Tibial artery (tissue), 4 donors: ENCODE data around the gene MRPL57.
A peak's percentile ranks its signal among the peaks of the same experiment; 100 is the strongest.

Source experiments
- DNase-seq, 2 donors: peaks; one replicate each; pipeline ENCODE4 v3.0.0-alpha.2; 2019
- H3K27ac ChIP-seq, 2 donors: fragments of 200-600 bp; sonication (generic) in 1 of 2; 1 replicate in 1 of 2; 2 replicates in 1 of 2; pipeline ENCODE4 v1.5.1; 2018 to 2019; ENCODE audit warnings: mild to moderate bottlenecking in 1 of 2
- H3K27me3 ChIP-seq, 2 donors: fragments of 200-600 bp; sonication (generic) in 1 of 2; one replicate each; pipeline versions ENCODE4 v1.5.1 to v1.6.0; 2016 to 2019
- H3K36me3 ChIP-seq, 3 donors: fragments of 200-600 bp; sonication (generic) in 2 of 3; one replicate each; pipeline ENCODE4 v1.5.1; 2016 to 2019; ENCODE audit warnings: mild to moderate bottlenecking in 2 of 3
- H3K4me1 ChIP-seq, 4 donors: fragments of 200-600 bp; sonication (generic) in 2 of 4; 1 replicate in 3 of 4; 2 replicates in 1 of 4; pipeline ENCODE4 v1.5.1; 2016 to 2019
- H3K4me3 ChIP-seq, 2 donors: fragments of 200-600 bp; sonication (generic) in 1 of 2; 1 replicate in 1 of 2; 2 replicates in 1 of 2; pipeline ENCODE4 v1.5.1; 2018 to 2019; ENCODE audit warnings: mild to moderate bottlenecking in 2 of 2
- H3K9me3 ChIP-seq, 3 donors: fragments of 200-600 bp; sonication (generic) in 1 of 3; one replicate each; pipeline ENCODE4 v1.5.1; 2016 to 2019
- intact Hi-C: fragments of 100-400 bp; cut with DNase I; formaldehyde crosslinking; loops from one replicate; pipeline ENCODE4 v1.15.0; 2023; ENCODE audit warnings: low total_unique reads
- TF ChIP-seq, protein P1 (sequence below), 2 experiments: fragments of 200-600 bp in 1 of 2; fragments of 450-650 bp in 1 of 2; IDR thresholded peaks; one replicate each; pipeline ENCODE4 v1.5.1; 2017 to 2019; ENCODE audit warnings: antibody characterized with exemption in 2 of 2, mild to moderate bottlenecking in 1 of 2, moderate library complexity in 1 of 2

MRPL57 gene

DNA sequence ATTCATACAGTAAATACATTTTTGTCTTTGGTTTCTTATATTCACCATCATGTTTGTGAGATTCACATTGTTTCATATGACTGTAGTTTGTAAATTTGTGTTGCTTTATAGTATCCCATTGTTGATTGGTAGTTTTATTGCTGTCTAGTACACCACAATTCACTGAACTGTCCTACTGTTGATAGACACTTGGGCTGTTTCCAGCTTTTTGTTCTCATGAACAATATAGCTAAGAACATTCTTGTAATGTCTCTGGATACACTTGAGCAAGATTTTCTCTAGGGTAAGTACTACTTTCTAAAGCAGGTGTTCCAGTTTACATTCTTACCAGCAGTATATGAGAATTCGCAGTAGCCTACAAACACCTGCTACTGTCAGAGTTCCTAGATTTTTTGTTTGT is 37.9 kb upstream of the MRPL57 start:
- H3K27ac ChIP-seq, result no peak overlapping the region
- no peaks in the 10 kb centered on the region for H3K27me3 ChIP-seq
- H3K9me3 ChIP-seq, result no peaks in the 10 kb centered on the region
- TF ChIP-seq, protein P1, sequence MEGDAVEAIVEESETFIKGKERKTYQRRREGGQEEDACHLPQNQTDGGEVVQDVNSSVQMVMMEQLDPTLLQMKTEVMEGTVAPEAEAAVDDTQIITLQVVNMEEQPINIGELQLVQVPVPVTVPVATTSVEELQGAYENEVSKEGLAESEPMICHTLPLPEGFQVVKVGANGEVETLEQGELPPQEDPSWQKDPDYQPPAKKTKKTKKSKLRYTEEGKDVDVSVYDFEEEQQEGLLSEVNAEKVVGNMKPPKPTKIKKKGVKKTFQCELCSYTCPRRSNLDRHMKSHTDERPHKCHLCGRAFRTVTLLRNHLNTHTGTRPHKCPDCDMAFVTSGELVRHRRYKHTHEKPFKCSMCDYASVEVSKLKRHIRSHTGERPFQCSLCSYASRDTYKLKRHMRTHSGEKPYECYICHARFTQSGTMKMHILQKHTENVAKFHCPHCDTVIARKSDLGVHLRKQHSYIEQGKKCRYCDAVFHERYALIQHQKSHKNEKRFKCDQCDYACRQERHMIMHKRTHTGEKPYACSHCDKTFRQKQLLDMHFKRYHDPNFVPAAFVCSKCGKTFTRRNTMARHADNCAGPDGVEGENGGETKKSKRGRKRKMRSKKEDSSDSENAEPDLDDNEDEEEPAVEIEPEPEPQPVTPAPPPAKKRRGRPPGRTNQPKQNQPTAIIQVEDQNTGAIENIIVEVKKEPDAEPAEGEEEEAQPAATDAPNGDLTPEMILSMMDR (IDR thresholded peaks at IDR 0.05), result no peak
- DNase-seq, result no peak
- H3K36me3 ChIP-seq, result peaks cover 0 to 10% (median 2%) of the 10 kb centered on the region in 3 donors
- no peak overlapping the region for H3K4me3 ChIP-seq
- intact Hi-C loops, result loop anchor here (10.0 kb wide), 1 partner anchor 54 kb away; no protein-coding TSS in a partner anchor
- peaks cover 0 to 25% (median 22%) of the 10 kb centered on the region in 4 donors for H3K4me1 ChIP-seq

DNA sequence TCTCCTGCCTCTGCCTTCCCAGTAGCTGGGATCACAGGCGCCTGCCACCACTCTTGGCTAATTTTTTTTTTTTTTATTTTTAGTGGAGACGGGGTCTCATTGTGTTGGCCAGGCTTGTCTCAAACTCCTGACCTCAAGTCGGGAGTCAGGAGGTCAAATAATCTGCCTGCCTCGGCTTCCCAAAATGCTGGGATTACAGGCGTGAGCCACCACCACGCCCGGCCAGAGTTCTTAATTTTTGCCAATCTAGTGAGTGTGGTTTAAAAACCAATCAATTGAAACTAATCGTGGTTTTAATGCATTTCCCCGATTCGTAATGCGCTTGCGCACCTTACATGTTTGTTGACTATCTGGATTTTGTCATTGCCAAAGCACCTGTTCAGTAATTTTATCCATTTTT is 37.1 kb upstream of the MRPL57 start:
- no peak for DNase-seq
- Histone ChIP-seq H3K27ac (peak overlapping the region; percentile 85 to 90), H3K4me3 (peak overlapping the region; percentile 69 to 76), H3K36me3 (peaks cover 0 to 10% (median 6%) of the 10 kb centered on the region in 3 donors), H3K9me3 (no peaks in the 10 kb centered on the region), H3K27me3 (no peaks in the 10 kb centered on the region), H3K4me1 (peaks cover 0 to 30% (median 23%) of the 10 kb centered on the region in 4 donors)
- intact Hi-C loops, result loop anchor here (10.0 kb wide), 1 partner anchor 55 kb away; no protein-coding TSS in a partner anchor
- TF ChIP-seq, protein P1 (IDR thresholded peaks at IDR 0.05), result no peak

DNA sequence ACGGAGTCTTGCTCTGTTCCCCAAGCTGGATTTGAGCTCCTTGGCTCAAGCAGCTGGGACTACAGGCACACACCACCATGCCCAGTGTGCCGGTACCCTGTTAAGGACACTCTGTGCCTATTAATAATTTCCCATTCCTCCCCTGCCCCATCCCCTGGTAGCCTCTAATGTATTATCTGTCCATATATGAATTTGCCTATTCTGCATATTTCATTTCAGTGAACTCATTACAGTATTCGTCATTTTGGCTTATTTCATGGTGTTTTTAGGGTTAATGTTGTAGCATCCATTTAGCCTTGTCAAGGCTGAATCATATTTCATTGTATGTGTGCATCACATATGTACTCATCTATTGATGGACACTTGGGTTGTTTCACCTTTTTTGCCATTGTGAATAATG is 33.7 kb upstream of the MRPL57 start:
- Histone ChIP-seq H3K4me1 (peaks cover 0 to 30% (median 23%) of the 10 kb centered on the region in 4 donors), H3K36me3 (peaks cover 8 to 32% (median 31%) of the 10 kb centered on the region in 3 donors), H3K27me3 (no peaks in the 10 kb centered on the region), H3K27ac (no peak overlapping the region), H3K9me3 (no peaks in the 10 kb centered on the region), H3K4me3 (no peak overlapping the region)
- DNase-seq, result no peak
- TF ChIP-seq, protein P1 (IDR thresholded peaks at IDR 0.05), result no peak
- intact Hi-C loops, result no loop called here

DNA sequence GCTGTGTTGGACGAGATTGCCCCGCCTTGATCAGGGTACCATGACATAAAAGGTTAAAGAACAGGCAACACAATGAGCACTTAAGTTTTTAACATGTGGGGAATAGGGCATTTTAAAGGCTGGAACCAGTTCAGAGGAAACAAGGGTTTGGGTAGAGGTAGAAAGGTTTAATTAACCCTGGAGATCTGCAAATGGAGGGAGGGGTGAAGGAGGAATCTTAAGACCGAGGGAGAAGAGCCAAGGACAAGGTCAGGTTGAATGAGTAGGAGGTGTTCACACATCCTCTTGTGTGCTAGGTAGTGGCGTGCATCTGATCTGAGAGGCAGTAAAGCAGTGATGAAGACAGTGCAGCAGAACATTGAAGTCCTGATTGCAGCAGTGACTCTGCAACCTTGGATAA is 28.6 kb upstream of the MRPL57 start:
- intact Hi-C loops, result no loop called here
- Histone ChIP-seq H3K27me3 (no peaks in the 10 kb centered on the region), H3K36me3 (peaks cover 15 to 45% (median 36%) of the 10 kb centered on the region in 3 donors), H3K4me1 (peaks cover 0 to 13% (median 5%) of the 10 kb centered on the region in 4 donors), H3K27ac (no peak overlapping the region), H3K9me3 (no peaks in the 10 kb centered on the region), H3K4me3 (no peak overlapping the region)
- TF ChIP-seq, protein P1 (IDR thresholded peaks at IDR 0.05), result no peak
- DNase-seq, result no peak

DNA sequence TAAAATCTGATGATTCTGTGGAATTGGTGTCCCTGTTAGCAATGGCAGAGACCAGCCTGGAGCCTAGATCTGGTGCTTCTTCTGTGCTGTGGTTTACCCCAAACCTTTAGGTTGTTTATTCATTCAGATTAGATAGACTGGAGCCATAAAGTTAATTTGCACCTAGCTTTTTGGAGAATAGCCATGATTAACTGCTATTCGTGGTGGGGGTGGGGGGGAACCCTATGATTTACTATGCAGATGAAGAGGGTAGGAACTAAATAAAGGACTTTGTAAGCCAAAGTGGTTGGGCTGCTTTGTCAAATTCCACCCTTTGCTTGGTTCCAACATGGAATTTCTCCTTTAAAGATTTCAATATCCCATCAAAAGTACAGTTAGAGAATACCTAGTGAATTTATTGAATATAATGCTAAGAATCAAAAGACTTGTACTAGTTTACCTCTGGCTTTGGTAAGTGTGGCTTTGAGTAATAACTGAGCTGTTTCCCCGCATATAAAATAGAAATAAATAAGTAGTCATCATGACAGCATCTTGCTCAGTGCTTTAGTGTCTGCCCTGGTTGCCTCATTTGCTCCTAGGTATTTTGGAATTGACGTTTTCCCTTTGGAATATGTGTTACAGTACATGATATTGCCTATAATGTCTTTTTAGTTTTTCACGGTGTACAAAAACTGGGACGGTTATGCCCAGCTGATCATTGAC is 27.8 kb upstream of the MRPL57 start:
- no peak overlapping the region for H3K4me3 ChIP-seq
- TF ChIP-seq, protein P1 (IDR thresholded peaks at IDR 0.05), result no peak
- intact Hi-C loops, result no loop called here
- peaks cover 0 to 4% (median under 1%) of the 10 kb centered on the region in 4 donors for H3K4me1 ChIP-seq
- H3K27me3 ChIP-seq, result no peaks in the 10 kb centered on the region
- H3K27ac ChIP-seq, result no peak overlapping the region
- peaks cover 15 to 42% (median 32%) of the 10 kb centered on the region in 3 donors for H3K36me3 ChIP-seq
- H3K9me3 ChIP-seq, result no peaks in the 10 kb centered on the region
- DNase-seq, result no peak
